ENCODE results near the gene PFKM.

GRCh38 chr12:48123169-48123568 is 4.0 kb downstream of the PFKM start:
- TF ChIP-seq, protein P1, sequence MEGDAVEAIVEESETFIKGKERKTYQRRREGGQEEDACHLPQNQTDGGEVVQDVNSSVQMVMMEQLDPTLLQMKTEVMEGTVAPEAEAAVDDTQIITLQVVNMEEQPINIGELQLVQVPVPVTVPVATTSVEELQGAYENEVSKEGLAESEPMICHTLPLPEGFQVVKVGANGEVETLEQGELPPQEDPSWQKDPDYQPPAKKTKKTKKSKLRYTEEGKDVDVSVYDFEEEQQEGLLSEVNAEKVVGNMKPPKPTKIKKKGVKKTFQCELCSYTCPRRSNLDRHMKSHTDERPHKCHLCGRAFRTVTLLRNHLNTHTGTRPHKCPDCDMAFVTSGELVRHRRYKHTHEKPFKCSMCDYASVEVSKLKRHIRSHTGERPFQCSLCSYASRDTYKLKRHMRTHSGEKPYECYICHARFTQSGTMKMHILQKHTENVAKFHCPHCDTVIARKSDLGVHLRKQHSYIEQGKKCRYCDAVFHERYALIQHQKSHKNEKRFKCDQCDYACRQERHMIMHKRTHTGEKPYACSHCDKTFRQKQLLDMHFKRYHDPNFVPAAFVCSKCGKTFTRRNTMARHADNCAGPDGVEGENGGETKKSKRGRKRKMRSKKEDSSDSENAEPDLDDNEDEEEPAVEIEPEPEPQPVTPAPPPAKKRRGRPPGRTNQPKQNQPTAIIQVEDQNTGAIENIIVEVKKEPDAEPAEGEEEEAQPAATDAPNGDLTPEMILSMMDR (conservative IDR thresholded peaks at IDR 0.05 in 1 of 2, IDR thresholded peaks at IDR 0.05 in 1 of 2; ENCODE audit: extremely low read depth in 1 of 2, insufficient read depth in 1 of 2, low read depth in 1 of 2, low read length in 2 of 2), result no peak
- no peak for TF ChIP-seq EZH2 (IDR thresholded peaks at IDR 0.05; ENCODE audit: borderline replicate concordance, low read length)
